LHCN-M2 (cell line): ENCODE results near the gene DUSP22. TPM values are rescaled to one million over a fixed set of nuclear protein-coding genes. Genes with fewer than 3 reads are reported as not detected.
A peak's percentile ranks its signal among the peaks of the same experiment; 100 is the strongest.
"Not testable (repeated sequence)": the region's sequence is repeated elsewhere in the genome, so short reads cannot be mapped to it uniquely, and the experiment has no call there.

Source experiments
- DNase-seq: peaks from one replicate; pipeline ENCODE4 v3.0.0-alpha.2; 2012; ENCODE audit warnings: low read depth
- total RNA-seq: library from RNA; depleted of rRNA; stranded (reverse); fragments of >200 nt; gene quantifications from 2 replicates; pipeline ENCODE4 v1.2.3, GENCODE V29; 2014

Gene DUSP22
- total RNA-seq, 1 experiment from 2014 or later, result 14.9 TPM

GRCh38 chr6:363291-363690 lies 71.0 kb downstream of the DUSP22 start:
- DNase-seq, result no peak

- no peak for DNase-seq
Measured at GRCh38 chr6:363909-364308, 71.6 kb downstream of the DUSP22 start.

- peak; percentile 66 for DNase-seq
Measured at GRCh38 chr6:364609-365540, 72.6 kb downstream of the DUSP22 start.

GRCh38 chr6:365835-366234 lies 73.5 kb downstream of the DUSP22 start:
- DNase-seq, result no peak

- DNase-seq, result no peak
Measured at GRCh38 chr6:366389-367297, 74.4 kb downstream of the DUSP22 start.

- no peak for DNase-seq
Measured at GRCh38 chr6:367298-367794, 75.1 kb downstream of the DUSP22 start.

GRCh38 chr6:367891-368630 lies 75.8 kb downstream of the DUSP22 start:
- DNase-seq, result no peak

GRCh38 chr6:369559-370431 lies 77.5 kb downstream of the DUSP22 start:
- no peak for DNase-seq

GRCh38 chr6:370555-370954 lies 78.3 kb downstream of the DUSP22 start:
- DNase-seq, result no peak

- DNase-seq, result not testable (repeated sequence)
Measured at GRCh38 chr6:371851-372250, 79.6 kb downstream of the DUSP22 start.

GRCh38 chr6:372336-372911 lies 80.1 kb downstream of the DUSP22 start:
- no peak for DNase-seq

- DNase-seq, result no peak
Measured at GRCh38 chr6:373031-373430, 80.7 kb downstream of the DUSP22 start.

- DNase-seq, result no peak
Measured at GRCh38 chr6:373773-374724, 81.8 kb downstream of the DUSP22 start.

GRCh38 chr6:374956-375355 lies 82.7 kb downstream of the DUSP22 start:
- no peak for DNase-seq

- no peak for DNase-seq
Measured at GRCh38 chr6:376827-377640, 84.7 kb downstream of the DUSP22 start.

- DNase-seq, result not testable (repeated sequence)
Measured at GRCh38 chr6:377641-378020, 85.3 kb downstream of the DUSP22 start.

GRCh38 chr6:378090-378957 lies 86.0 kb downstream of the DUSP22 start:
- DNase-seq, result no peak
